Prostate gland (tissue), 2 donors: Measurements from ENCODE around the gene MPP4. TPM values are rescaled to one million over a fixed set of nuclear protein-coding genes. Genes with fewer than 3 reads are reported as not detected.

Source experiments
- DNase-seq: peaks from one replicate; pipeline ENCODE4 v3.0.0-alpha.2; 2019; ENCODE audit warnings: low spot score
- H3K27ac ChIP-seq, 2 donors: fragments of 200-600 bp; sonication (generic); 2 replicates each; pipeline ENCODE4 v1.5.1; 2017 to 2019
- H3K27me3 ChIP-seq: fragments of 200-600 bp; sonication (generic); replicated peaks from 2 replicates; pipeline ENCODE4 v1.5.1; 2019; ENCODE audit not compliant: insufficient read depth
- H3K36me3 ChIP-seq, 2 donors: fragments of 200-600 bp; sonication (generic); 1 replicate in 1 of 2; 2 replicates in 1 of 2; pipeline versions ENCODE4 v1.5.1 to v1.8.1; 2017 to 2019
- H3K4me1 ChIP-seq: fragments of 200-600 bp; sonication (generic); replicated peaks from 2 replicates; pipeline ENCODE4 v1.5.1; 2019
- H3K4me3 ChIP-seq, 2 donors: fragments of 200-600 bp; sonication (generic); 2 replicates each; pipeline ENCODE4 v1.5.1; 2017 to 2019
- H3K9me3 ChIP-seq: fragments of 200-600 bp; sonication (generic); 2 replicates; pipeline ENCODE4 v1.5.1; 2017
- POLR2A ChIP-seq: fragments of 450-650 bp; IDR thresholded peaks from one replicate; pipeline ENCODE4 v1.6.1; 2016; ENCODE audit warnings: antibody characterized with exemption, mild to moderate bottlenecking
- POLR2AphosphoS5 ChIP-seq: sonication (generic); formaldehyde crosslinking; IDR thresholded peaks from one replicate; pipeline ENCODE4 v1.6.1; 2017; ENCODE audit warnings: antibody characterized with exemption
- WGBS: methylation state at CpG from one replicate; pipeline ENCODE4 v1.1.5; 2018; 5-methylcytosine and 5-hydroxymethylcytosine counted together
- intact Hi-C: fragments of 100-400 bp; cut with DNase I; formaldehyde crosslinking; loops from one replicate; pipeline ENCODE4 v1.14.2; 2022
- total RNA-seq, 2 donors: library from RNA; depleted of rRNA; stranded (reverse); fragments of >200 nt; gene quantifications; one replicate each; pipeline ENCODE4 v1.1.0, GENCODE V29; 2016
- TF ChIP-seq, protein P1 (sequence below), 4 experiments: fragments of 200-600 bp in 2 of 4; fragments of 450-650 bp in 2 of 4; sonication (generic) in 2 of 4; IDR thresholded peaks; 1 replicate in 3 of 4; 2 replicates in 1 of 4; pipeline ENCODE4 v1.5.1; 2016 to 2019; ENCODE audit warnings: antibody characterized with exemption in 4 of 4, mild to moderate bottlenecking in 2 of 4, moderate library complexity in 2 of 4

The MPP4 gene
- total RNA-seq, 2 donors from 2014 or later: not detected

- intact Hi-C loops: no loop called here
- H3K4me3 ChIP-seq: no peak overlapping the region
- no peaks in the 10 kb centered on the region for H3K4me1 ChIP-seq
- H3K9me3 ChIP-seq: no peaks in the 10 kb centered on the region
- no peaks in the 10 kb centered on the region for H3K36me3 ChIP-seq
- DNase-seq: no peak
- no peaks in the 10 kb centered on the region for H3K27me3 ChIP-seq
- WGBS: 95% methylated on average over 1 of the region's 1 CpG
- TF ChIP-seq, protein P1, sequence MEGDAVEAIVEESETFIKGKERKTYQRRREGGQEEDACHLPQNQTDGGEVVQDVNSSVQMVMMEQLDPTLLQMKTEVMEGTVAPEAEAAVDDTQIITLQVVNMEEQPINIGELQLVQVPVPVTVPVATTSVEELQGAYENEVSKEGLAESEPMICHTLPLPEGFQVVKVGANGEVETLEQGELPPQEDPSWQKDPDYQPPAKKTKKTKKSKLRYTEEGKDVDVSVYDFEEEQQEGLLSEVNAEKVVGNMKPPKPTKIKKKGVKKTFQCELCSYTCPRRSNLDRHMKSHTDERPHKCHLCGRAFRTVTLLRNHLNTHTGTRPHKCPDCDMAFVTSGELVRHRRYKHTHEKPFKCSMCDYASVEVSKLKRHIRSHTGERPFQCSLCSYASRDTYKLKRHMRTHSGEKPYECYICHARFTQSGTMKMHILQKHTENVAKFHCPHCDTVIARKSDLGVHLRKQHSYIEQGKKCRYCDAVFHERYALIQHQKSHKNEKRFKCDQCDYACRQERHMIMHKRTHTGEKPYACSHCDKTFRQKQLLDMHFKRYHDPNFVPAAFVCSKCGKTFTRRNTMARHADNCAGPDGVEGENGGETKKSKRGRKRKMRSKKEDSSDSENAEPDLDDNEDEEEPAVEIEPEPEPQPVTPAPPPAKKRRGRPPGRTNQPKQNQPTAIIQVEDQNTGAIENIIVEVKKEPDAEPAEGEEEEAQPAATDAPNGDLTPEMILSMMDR (IDR thresholded peaks at IDR 0.05): no peak
- TF ChIP-seq POLR2A (no peak), POLR2AphosphoS5 (no peak)
- H3K27ac ChIP-seq: no peak overlapping the region
Observed at GRCh38 chr2:201669865-201670264, 28.6 kb downstream of the MPP4 start.

DNA sequence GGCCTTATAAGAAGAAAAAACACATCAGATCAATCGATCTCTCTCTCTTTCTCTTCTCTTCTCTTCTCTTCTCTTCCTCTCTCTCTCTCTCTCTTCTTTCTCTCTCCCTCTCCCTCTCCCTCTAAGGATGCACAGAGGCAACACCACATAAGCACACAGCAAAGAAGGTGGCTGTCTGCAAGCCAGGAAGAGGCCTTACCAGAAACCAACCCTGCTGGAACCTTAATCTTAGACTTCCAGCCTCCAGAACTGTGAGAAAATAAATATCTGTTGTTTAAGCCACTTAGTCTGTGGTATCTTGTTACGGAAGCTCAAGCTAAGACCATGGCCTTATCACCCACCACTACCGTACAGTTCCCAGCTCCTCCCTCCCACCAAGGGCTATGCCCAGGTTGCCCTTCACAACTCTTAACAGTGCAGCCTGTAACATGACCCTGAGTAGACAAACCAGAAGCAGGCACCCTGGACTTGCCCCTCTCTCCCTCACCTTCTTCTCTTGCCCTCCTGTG lies 30.0 kb downstream of the MPP4 start:
- WGBS: 64% methylated on average over 3 of the region's 3 CpGs
- intact Hi-C loops: no loop called here
- TF ChIP-seq, protein P1 (IDR thresholded peaks at IDR 0.05): no peak
- TF ChIP-seq POLR2A: no peak
- TF ChIP-seq POLR2AphosphoS5: no peak

DNA sequence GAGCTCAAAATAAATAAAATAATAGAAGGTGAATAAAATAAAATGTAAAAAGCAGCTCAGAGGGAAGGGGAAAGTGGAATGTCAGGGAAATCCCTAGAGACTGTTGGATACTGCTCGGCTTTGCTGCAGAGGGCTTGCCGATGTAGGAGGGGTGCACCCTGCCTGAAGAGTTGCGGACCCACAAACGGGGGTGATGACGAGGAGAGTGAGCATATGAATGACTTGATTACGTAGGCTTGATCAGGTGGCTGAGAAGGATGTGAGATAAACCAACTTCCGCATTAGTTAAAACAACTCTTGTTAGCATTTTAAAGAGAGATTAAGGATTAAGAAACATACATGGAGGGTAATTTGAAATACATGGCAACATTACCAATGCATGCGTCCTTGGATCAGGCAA lies 34.1 kb downstream of the MPP4 start:
- H3K4me1 ChIP-seq: no peaks in the 10 kb centered on the region
- DNase-seq: no peak
- H3K9me3 ChIP-seq: no peaks in the 10 kb centered on the region
- no peak overlapping the region for H3K4me3 ChIP-seq
- WGBS: 84% methylated on average over 8 of the region's 8 CpGs
- no peaks in the 10 kb centered on the region for H3K27me3 ChIP-seq
- no peak for TF ChIP-seq POLR2A
- no peak for TF ChIP-seq POLR2AphosphoS5
- TF ChIP-seq, protein P1 (IDR thresholded peaks at IDR 0.05): no peak
- intact Hi-C loops: no loop called here
- H3K27ac ChIP-seq: no peak overlapping the region
- no peaks in the 10 kb centered on the region for H3K36me3 ChIP-seq

More for the DNA sequence above, 30.0 kb downstream of the MPP4 start:
- H3K4me3 ChIP-seq: no peak overlapping the region
- H3K4me1 ChIP-seq: no peaks in the 10 kb centered on the region
- DNase-seq: no peak
- no peak overlapping the region for H3K27ac ChIP-seq
- H3K27me3 ChIP-seq: no peaks in the 10 kb centered on the region
- H3K9me3 ChIP-seq: no peaks in the 10 kb centered on the region
- no peaks in the 10 kb centered on the region for H3K36me3 ChIP-seq

- no peaks in the 10 kb centered on the region for H3K4me1 ChIP-seq
- H3K4me3 ChIP-seq: no peak overlapping the region
- DNase-seq: no peak
- no peaks in the 10 kb centered on the region for H3K9me3 ChIP-seq
- H3K27ac ChIP-seq: no peak overlapping the region
- H3K27me3 ChIP-seq: no peaks in the 10 kb centered on the region
- TF ChIP-seq POLR2AphosphoS5: no peak
- WGBS: 62% methylated on average over 5 of the region's 5 CpGs
- no peaks in the 10 kb centered on the region for H3K36me3 ChIP-seq
- intact Hi-C loops: no loop called here
Observed at GRCh38 chr2:201661366-201661765, 37.1 kb downstream of the MPP4 start.

- no peak for DNase-seq
- TF ChIP-seq POLR2A: no peak
- TF ChIP-seq, protein P1 (IDR thresholded peaks at IDR 0.05): no peak
- no peak for TF ChIP-seq POLR2AphosphoS5
Observed at GRCh38 chr2:201660293-201660895, 38.0 kb downstream of the MPP4 start.

More at GRCh38 chr2:201660293-201660895, 38.0 kb downstream of the MPP4 start:
- H3K4me1 ChIP-seq: no peaks in the 10 kb centered on the region
- intact Hi-C loops: no loop called here
- H3K36me3 ChIP-seq: no peaks in the 10 kb centered on the region
- no peak overlapping the region for H3K27ac ChIP-seq
- no peaks in the 10 kb centered on the region for H3K27me3 ChIP-seq
- 65% methylated on average over 5 of the region's 5 CpGs for WGBS
- H3K4me3 ChIP-seq: no peak overlapping the region
- H3K9me3 ChIP-seq: no peaks in the 10 kb centered on the region
